Uterus (tissue), 4 donors: Measurements from ENCODE around the gene LIME1. TPM values are rescaled to one million over a fixed set of nuclear protein-coding genes. Genes with fewer than 3 reads are reported as not detected.
"Not testable (repeated sequence)": the region's sequence is repeated elsewhere in the genome, so short reads cannot be mapped to it uniquely, and the experiment has no call there.

Experiments used
- DNase-seq, 2 donors: peaks; one replicate each; pipeline ENCODE4 v3.0.0-alpha.2; 2019 to 2020
- H3K27ac ChIP-seq, 2 donors: fragments of 200-600 bp; sonication (generic); 1 replicate in 1 of 2; 2 replicates in 1 of 2; pipeline ENCODE4 v1.5.1; 2016 to 2018
- H3K27me3 ChIP-seq, 2 donors: fragments of 200-600 bp; sonication (generic); one replicate each; pipeline ENCODE4 v1.5.1; 2018 to 2019; ENCODE audit warnings: control low read depth in 1 of 2
- H3K36me3 ChIP-seq, 2 donors: fragments of 200-600 bp; sonication (generic); one replicate each; pipeline ENCODE4 v1.5.1; 2019; ENCODE audit warnings: control low read depth in 1 of 2
- H3K4me1 ChIP-seq, 2 donors: fragments of 200-600 bp; sonication (generic); one replicate each; pipeline ENCODE4 v1.5.1; 2018 to 2019; ENCODE audit warnings: control low read depth in 1 of 2
- H3K4me3 ChIP-seq, 2 donors: fragments of 200-600 bp; sonication (generic); 1 replicate in 1 of 2; 2 replicates in 1 of 2; pipeline ENCODE4 v1.5.1; 2018 to 2019; ENCODE audit warnings: mild to moderate bottlenecking in 1 of 2
- H3K9me3 ChIP-seq, 2 donors: fragments of 200-600 bp; sonication (generic); one replicate each; pipeline ENCODE4 v1.5.1; 2019; ENCODE audit warnings: control low read depth in 1 of 2
- CTCF ChIP-seq, 4 experiments: fragments of 200-600 bp in 2 of 4; fragments of 450-650 bp in 2 of 4; sonication (generic) in 2 of 4; IDR thresholded peaks; one replicate each; pipeline ENCODE4 v1.5.1; 2016 to 2019; ENCODE audit warnings: antibody characterized with exemption in 4 of 4, mild to moderate bottlenecking in 2 of 4, moderate library complexity in 1 of 4
- POLR2A ChIP-seq, 2 donors: fragments of 450-650 bp; IDR thresholded peaks; one replicate each; pipeline ENCODE4 v1.6.1; 2016; ENCODE audit warnings: antibody characterized with exemption in 2 of 2, mild to moderate bottlenecking in 1 of 2, moderate library complexity in 1 of 2
- intact Hi-C: fragments of 100-400 bp; cut with DNase I; formaldehyde crosslinking; loops from one replicate; pipeline ENCODE4 v1.15.1; 2023; ENCODE audit warnings: low total_unique reads
- total RNA-seq, 4 donors: library from RNA; depleted of rRNA in 3 of 4; stranded (reverse); fragments of >200 nt in 3 of 4; gene quantifications; one replicate each; pipeline versions ENCODE4 v1.1.0 to v1.2.4, GENCODE V29; 2014 to 2023
- donor health status: DM: yes; HTN: yes; CAD: no.

The LIME1 gene
- total RNA-seq, 4 donors from 2014 or later, result 2.6 to 10.5 (median 8.4) TPM

GRCh38 chr20:63775096-63775978, 38.9 kb downstream of the LIME1 start:
- Histone ChIP-seq H3K36me3 (no peaks in the 10 kb centered on the region), H3K4me3 (peak overlapping the region in 1 of 2 donors; percentile 13), H3K4me1 (no peaks in the 10 kb centered on the region), H3K27me3 (no peaks in the 10 kb centered on the region), H3K27ac (no peak overlapping the region), H3K9me3 (no peaks in the 10 kb centered on the region)
- intact Hi-C loops, result no loop called here
- TF ChIP-seq CTCF (IDR thresholded peaks at IDR 0.05) (peak; percentile 61 to 80 (median 69)), POLR2A (IDR thresholded peaks at IDR 0.05) (no peak)
- DNase-seq, result peak; percentile 55 to 60

GRCh38 chr20:63776875-63777274, 40.4 kb downstream of the LIME1 start:
- H3K4me1 ChIP-seq, H3K27ac ChIP-seq, intact Hi-C loops, H3K4me3 ChIP-seq, DNase-seq, H3K9me3 ChIP-seq, H3K36me3 ChIP-seq, H3K27me3 ChIP-seq: not testable (repeated sequence)

- no peaks in the 10 kb centered on the region for H3K36me3 ChIP-seq
- H3K27me3 ChIP-seq, result no peaks in the 10 kb centered on the region
- DNase-seq, result no peak
- no peaks in the 10 kb centered on the region for H3K9me3 ChIP-seq
- intact Hi-C loops, result no loop called here
- no peaks in the 10 kb centered on the region for H3K4me1 ChIP-seq
- no peak overlapping the region for H3K27ac ChIP-seq
- no peak for TF ChIP-seq CTCF (IDR thresholded peaks at IDR 0.05)
- no peak overlapping the region for H3K4me3 ChIP-seq
These were observed 41.1 kb downstream of the LIME1 start for GRCh38 chr20:63777614-63778013.

GRCh38 chr20:63778034-63778752, 41.7 kb downstream of the LIME1 start:
- H3K4me1 ChIP-seq, result no peaks in the 10 kb centered on the region
- TF ChIP-seq CTCF (IDR thresholded peaks at IDR 0.05) (no peak), POLR2A (IDR thresholded peaks at IDR 0.05) (no peak)
- intact Hi-C loops, result no loop called here

GRCh38 chr20:63778857-63779256, 42.4 kb downstream of the LIME1 start:
- Histone ChIP-seq H3K4me1 (no peaks in the 10 kb centered on the region), H3K9me3 (no peaks in the 10 kb centered on the region), H3K36me3 (no peaks in the 10 kb centered on the region), H3K27me3 (no peaks in the 10 kb centered on the region), H3K27ac (no peak overlapping the region), H3K4me3 (no peak overlapping the region)
- TF ChIP-seq CTCF (IDR thresholded peaks at IDR 0.05) (no peak), POLR2A (IDR thresholded peaks at IDR 0.05) (no peak)
- intact Hi-C loops, result no loop called here
- DNase-seq, result no peak

More at GRCh38 chr20:63778034-63778752, 41.7 kb downstream of the LIME1 start:
- Histone ChIP-seq H3K27ac (no peak overlapping the region), H3K4me3 (no peak overlapping the region), H3K9me3 (no peaks in the 10 kb centered on the region), H3K36me3 (no peaks in the 10 kb centered on the region), H3K27me3 (no peaks in the 10 kb centered on the region)
- no peak for DNase-seq
